Measurements from ENCODE around the gene ATP10D.
"Not testable (repeated sequence)": the region's sequence is repeated elsewhere in the genome, so short reads cannot be mapped to it uniquely, and the experiment has no call there.

ATP10D gene

GRCh38 chr4:47531241-47531953 is 46.3 kb downstream of the ATP10D start:
- peak; percentile 16 to 45 for DNase-seq (ENCODE audit: low spot score in 2 of 2)
- ATAC-seq (replicated peaks; ENCODE audit: extremely low read depth, poor library complexity, severe bottlenecking) = peak; percentile 98

DNA sequence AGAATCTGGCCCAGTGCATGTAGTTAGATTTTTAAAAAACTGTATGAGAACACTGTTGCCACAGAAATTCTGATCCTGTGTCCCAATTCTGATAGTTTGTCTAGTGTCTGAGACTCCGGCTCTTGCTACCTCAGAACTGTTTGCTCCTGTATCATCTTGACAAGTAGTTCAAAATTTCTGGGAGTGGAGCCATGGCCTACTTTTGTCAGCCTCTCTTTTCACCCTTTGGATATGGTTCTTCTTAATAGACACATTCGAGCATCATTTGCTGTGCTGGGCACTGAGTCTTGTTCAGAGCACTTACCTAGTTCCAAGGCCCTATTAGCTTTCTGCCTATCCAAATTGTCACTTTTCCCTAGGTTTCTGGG is 46.9 kb downstream of the ATP10D start:
- H3K27me3 Mint-ChIP-seq = no peaks in the 10 kb centered on the region
- DNase-seq (ENCODE audit: low spot score in 2 of 2) (no peak), ATAC-seq (replicated peaks; ENCODE audit: extremely low read depth, poor library complexity, severe bottlenecking) (no peak)
- no peaks in the 10 kb centered on the region for H3K9me3 Mint-ChIP-seq
- peaks cover 57% of the 10 kb centered on the region for H3K4me1 Mint-ChIP-seq
- H3K36me3 Mint-ChIP-seq (ENCODE audit: insufficient read depth) = peaks cover 2% of the 10 kb centered on the region
- peak overlapping the region; percentile 54 for H3K4me3 Mint-ChIP-seq
- peak overlapping the region; percentile 75 for H3K27ac Mint-ChIP-seq (ENCODE audit: low read depth)

More at GRCh38 chr4:47531241-47531953, 46.3 kb downstream of the ATP10D start:
- Mint-ChIP-seq H3K27me3 (no peaks in the 10 kb centered on the region), H3K9me3 (no peaks in the 10 kb centered on the region), H3K4me1 (peaks cover 57% of the 10 kb centered on the region), H3K36me3 (ENCODE audit: insufficient read depth) (peaks cover 2% of the 10 kb centered on the region), H3K4me3 (peak overlapping the region; percentile 54), H3K27ac (ENCODE audit: low read depth) (peak overlapping the region; percentile 75)

DNA sequence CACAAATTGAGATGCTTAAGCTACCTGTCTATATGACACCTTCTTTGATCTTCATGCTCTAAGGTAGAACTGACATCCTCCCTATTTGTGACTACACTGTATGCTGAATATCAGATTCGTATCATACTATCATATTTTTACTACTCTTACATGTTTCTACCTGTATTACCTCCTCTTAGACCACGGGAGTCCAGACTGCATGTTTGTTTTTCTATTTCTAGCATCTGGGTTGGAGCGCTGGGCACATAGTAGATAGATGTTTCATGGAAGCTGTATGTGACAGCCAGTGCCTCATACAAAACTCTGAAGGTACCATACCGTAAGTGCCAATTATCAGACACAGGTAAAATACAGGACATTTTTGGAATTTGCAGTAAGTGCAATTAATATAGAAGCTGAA is 47.6 kb downstream of the ATP10D start:
- Mint-ChIP-seq H3K36me3 (ENCODE audit: insufficient read depth) (peaks cover 2% of the 10 kb centered on the region), H3K4me3 (peak overlapping the region; percentile 54), H3K27me3 (no peaks in the 10 kb centered on the region), H3K4me1 (peaks cover 57% of the 10 kb centered on the region), H3K27ac (ENCODE audit: low read depth) (peak overlapping the region; percentile 75), H3K9me3 (no peaks in the 10 kb centered on the region)
- ATAC-seq (replicated peaks; ENCODE audit: extremely low read depth, poor library complexity, severe bottlenecking) = no peak
- no peak for DNase-seq (ENCODE audit: low spot score in 2 of 2)

- ATAC-seq (replicated peaks; ENCODE audit: extremely low read depth, poor library complexity, severe bottlenecking) = no peak
- Mint-ChIP-seq H3K27me3 (no peaks in the 10 kb centered on the region), H3K4me3 (peak overlapping the region; percentile 15), H3K4me1 (peaks cover 66% of the 10 kb centered on the region), H3K36me3 (ENCODE audit: insufficient read depth) (peaks cover 2% of the 10 kb centered on the region), H3K9me3 (no peaks in the 10 kb centered on the region), H3K27ac (ENCODE audit: low read depth) (peak overlapping the region; percentile 66)
- no peak for DNase-seq (ENCODE audit: low spot score in 2 of 2)
Observed at GRCh38 chr4:47533689-47534347, 48.7 kb downstream of the ATP10D start.

DNA sequence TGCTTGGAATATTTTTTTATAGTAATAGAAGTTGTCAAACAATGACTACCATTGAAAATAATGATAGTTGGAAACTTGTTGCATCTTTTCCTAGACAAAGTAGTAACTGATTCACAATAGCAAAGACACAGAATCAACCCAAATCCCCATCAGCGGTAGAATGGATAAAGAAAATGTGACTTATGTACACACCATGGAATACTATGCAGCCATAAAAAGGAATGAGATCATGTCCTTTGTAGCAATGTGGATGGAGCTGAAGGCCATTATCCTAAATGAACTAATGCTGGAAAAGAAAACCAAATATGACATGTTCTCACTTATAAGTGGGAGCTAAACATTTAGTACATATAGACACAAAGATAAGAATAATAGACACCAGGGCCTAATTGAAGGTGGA is 49.7 kb downstream of the ATP10D start:
- peaks cover 67% of the 10 kb centered on the region for H3K4me1 Mint-ChIP-seq

GRCh38 chr4:47535567-47536147 is 50.6 kb downstream of the ATP10D start:
- no peaks in the 10 kb centered on the region for H3K27me3 Mint-ChIP-seq

More for the DNA sequence above, 49.7 kb downstream of the ATP10D start:
- Mint-ChIP-seq H3K9me3 (no peaks in the 10 kb centered on the region), H3K4me3 (no peak overlapping the region), H3K27me3 (no peaks in the 10 kb centered on the region), H3K36me3 (ENCODE audit: insufficient read depth) (peaks cover 2% of the 10 kb centered on the region), H3K27ac (ENCODE audit: low read depth) (no peak overlapping the region)
- ATAC-seq (replicated peaks; ENCODE audit: extremely low read depth, poor library complexity, severe bottlenecking) (no peak), DNase-seq (ENCODE audit: low spot score in 2 of 2) (no peak)

DNA sequence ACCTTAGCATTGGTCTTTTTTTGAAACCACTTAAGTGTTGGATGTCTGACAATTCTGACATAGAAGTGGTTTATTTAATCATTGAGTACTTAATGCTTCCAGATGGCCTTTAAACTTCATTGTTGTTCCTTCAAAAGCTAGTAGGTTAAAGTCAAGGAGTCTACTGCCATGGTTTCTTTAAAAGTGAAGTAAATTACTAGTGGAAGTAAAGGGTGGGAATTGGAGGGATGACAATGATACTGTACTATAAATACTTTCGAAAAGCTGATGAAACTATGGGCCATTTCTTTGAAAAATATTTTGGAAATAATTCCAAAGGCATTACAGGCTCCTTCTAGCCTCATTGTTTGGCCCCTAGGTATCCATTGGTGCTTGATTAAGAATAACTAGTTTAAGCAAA is 51.9 kb downstream of the ATP10D start:
- Mint-ChIP-seq H3K27ac (ENCODE audit: low read depth) (no peak overlapping the region), H3K36me3 (ENCODE audit: insufficient read depth) (peaks cover 2% of the 10 kb centered on the region)
- no peak for ATAC-seq (replicated peaks; ENCODE audit: extremely low read depth, poor library complexity, severe bottlenecking)

More at GRCh38 chr4:47535567-47536147, 50.6 kb downstream of the ATP10D start:
- DNase-seq (ENCODE audit: low spot score in 2 of 2) (no peak), ATAC-seq (replicated peaks; ENCODE audit: extremely low read depth, poor library complexity, severe bottlenecking) (no peak)
- Mint-ChIP-seq H3K27ac (ENCODE audit: low read depth) (no peak overlapping the region), H3K36me3 (ENCODE audit: insufficient read depth) (peaks cover 2% of the 10 kb centered on the region), H3K9me3 (no peaks in the 10 kb centered on the region), H3K4me3 (no peak overlapping the region), H3K4me1 (peaks cover 59% of the 10 kb centered on the region)

DNA sequence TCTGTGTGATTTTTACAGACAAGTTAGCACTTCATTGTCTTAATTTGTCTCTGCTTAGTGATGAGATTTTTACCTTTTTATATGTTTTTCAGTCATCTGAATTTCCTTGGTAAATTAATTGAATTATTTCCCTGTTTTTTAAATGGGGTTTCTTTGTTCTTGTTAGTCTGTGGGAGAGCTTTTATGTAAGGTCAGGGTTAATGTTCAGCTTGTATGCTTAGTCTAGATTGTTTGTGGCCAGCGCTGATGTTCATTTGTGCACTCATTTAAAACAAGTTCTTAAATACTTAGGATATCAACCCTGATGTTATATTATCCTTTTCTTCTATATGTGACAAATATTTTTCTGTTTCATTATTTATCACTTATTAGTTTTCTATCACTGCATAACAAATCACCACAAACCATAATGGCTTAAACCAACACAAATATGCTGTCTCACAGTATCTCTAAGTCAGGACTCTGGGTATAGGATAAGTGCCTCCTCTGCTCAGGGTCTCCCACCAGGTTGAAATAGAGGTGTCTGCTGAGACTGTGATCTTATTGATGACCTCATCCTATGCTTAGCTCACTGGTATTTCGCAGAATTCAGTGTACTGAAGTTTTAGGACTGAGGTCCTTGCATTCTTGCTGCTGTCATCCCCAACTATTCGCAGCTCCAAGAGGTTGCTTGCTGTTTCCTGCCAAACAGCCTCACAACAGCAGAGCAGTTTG is 53.2 kb downstream of the ATP10D start:
- peaks cover 34% of the 10 kb centered on the region for H3K4me1 Mint-ChIP-seq
- no peak overlapping the region for H3K27ac Mint-ChIP-seq (ENCODE audit: low read depth)
- DNase-seq (ENCODE audit: low spot score in 2 of 2) = no peak
- H3K36me3 Mint-ChIP-seq (ENCODE audit: insufficient read depth) = peaks cover 2% of the 10 kb centered on the region
- H3K9me3 Mint-ChIP-seq = no peaks in the 10 kb centered on the region
- no peak for ATAC-seq (replicated peaks; ENCODE audit: extremely low read depth, poor library complexity, severe bottlenecking)
- H3K4me3 Mint-ChIP-seq = no peak overlapping the region
- no peaks in the 10 kb centered on the region for H3K27me3 Mint-ChIP-seq

More for the DNA sequence above, 51.9 kb downstream of the ATP10D start:
- no peaks in the 10 kb centered on the region for H3K27me3 Mint-ChIP-seq
- H3K9me3 Mint-ChIP-seq = no peaks in the 10 kb centered on the region
- DNase-seq (ENCODE audit: low spot score in 2 of 2) = no peak
- H3K4me3 Mint-ChIP-seq = no peak overlapping the region
- H3K4me1 Mint-ChIP-seq = peaks cover 46% of the 10 kb centered on the region

DNA sequence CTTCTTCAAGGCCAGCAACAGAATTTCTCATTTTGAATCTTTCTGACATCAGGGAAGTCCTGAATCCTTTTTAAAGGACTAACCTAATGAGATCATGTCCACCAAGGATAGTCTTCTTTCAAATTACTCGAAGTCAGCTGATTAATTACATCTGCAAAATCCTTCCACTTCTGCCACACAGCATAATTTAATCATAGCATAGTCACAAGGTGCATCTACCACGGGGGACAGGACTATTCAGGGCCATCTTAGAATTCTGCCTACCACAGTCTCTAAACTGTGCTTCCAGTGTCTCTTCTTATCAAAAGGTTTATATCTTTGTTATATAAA is 53.7 kb downstream of the ATP10D start:
- H3K36me3 Mint-ChIP-seq (ENCODE audit: insufficient read depth) = peaks cover 2% of the 10 kb centered on the region
- no peak overlapping the region for H3K27ac Mint-ChIP-seq (ENCODE audit: low read depth)
- peaks cover 31% of the 10 kb centered on the region for H3K4me1 Mint-ChIP-seq
- no peak overlapping the region for H3K4me3 Mint-ChIP-seq
- no peak for ATAC-seq (replicated peaks; ENCODE audit: extremely low read depth, poor library complexity, severe bottlenecking)
- DNase-seq (ENCODE audit: low spot score in 2 of 2) = no peak
- no peaks in the 10 kb centered on the region for H3K9me3 Mint-ChIP-seq
- no peaks in the 10 kb centered on the region for H3K27me3 Mint-ChIP-seq

DNA sequence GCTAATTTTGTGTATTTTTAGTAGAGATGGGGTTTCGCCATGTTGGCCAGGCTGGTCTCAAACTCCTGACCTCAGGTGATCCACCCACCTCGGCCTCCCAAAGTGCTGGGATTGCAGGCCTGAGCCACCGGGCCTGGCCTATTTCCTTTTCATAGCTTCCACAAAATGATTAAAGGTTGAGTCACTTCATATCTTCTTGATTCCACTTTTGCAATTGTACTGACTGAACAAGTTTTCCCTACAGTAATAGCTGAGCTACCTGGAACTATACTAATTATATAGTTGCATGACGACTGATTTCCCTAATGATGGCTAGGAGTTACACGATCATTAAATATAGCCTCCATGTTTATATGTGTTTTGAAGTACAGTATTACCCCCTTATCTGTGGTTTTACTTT is 57.6 kb downstream of the ATP10D start:
- ATAC-seq (replicated peaks; ENCODE audit: extremely low read depth, poor library complexity, severe bottlenecking); H3K27me3 Mint-ChIP-seq; H3K4me3 Mint-ChIP-seq; H3K27ac Mint-ChIP-seq (ENCODE audit: low read depth); DNase-seq (ENCODE audit: low spot score in 2 of 2); H3K9me3 Mint-ChIP-seq; H3K36me3 Mint-ChIP-seq (ENCODE audit: insufficient read depth): not testable (repeated sequence)
- H3K4me1 Mint-ChIP-seq = peaks cover 10% of the 10 kb centered on the region

DNA sequence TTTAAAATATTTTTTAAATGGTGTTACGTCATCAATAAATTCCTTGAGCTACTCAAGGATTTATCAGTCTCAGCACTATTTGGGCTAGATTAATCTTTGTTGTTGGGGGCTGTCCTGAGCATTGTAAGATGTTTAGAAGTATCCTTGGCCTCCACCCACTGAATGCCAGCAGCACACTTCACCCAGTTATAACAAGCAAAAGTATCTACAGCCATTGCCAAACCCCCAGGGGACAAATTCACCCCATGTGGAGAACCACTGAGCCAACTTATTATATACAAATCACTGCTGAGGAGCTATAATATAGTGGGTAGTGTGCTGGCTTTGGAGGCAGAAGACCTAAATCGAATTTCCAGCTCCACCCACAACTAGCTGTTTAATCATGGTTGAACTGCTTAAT is 58.3 kb downstream of the ATP10D start:
- no peak overlapping the region for H3K4me3 Mint-ChIP-seq
- H3K27me3 Mint-ChIP-seq = no peaks in the 10 kb centered on the region
- no peaks in the 10 kb centered on the region for H3K9me3 Mint-ChIP-seq
- H3K27ac Mint-ChIP-seq (ENCODE audit: low read depth) = no peak overlapping the region
- DNase-seq (ENCODE audit: low spot score in 2 of 2) = no peak
- peaks cover 2% of the 10 kb centered on the region for H3K36me3 Mint-ChIP-seq (ENCODE audit: insufficient read depth)
- no peak for ATAC-seq (replicated peaks; ENCODE audit: extremely low read depth, poor library complexity, severe bottlenecking)
- H3K4me1 Mint-ChIP-seq = peaks cover 6% of the 10 kb centered on the region

- H3K4me3 Mint-ChIP-seq; H3K9me3 Mint-ChIP-seq; H3K36me3 Mint-ChIP-seq (ENCODE audit: insufficient read depth); H3K27ac Mint-ChIP-seq (ENCODE audit: low read depth); ATAC-seq (replicated peaks; ENCODE audit: extremely low read depth, poor library complexity, severe bottlenecking); DNase-seq (ENCODE audit: low spot score in 2 of 2); H3K4me1 Mint-ChIP-seq; H3K27me3 Mint-ChIP-seq: not testable (repeated sequence)
Observed at GRCh38 chr4:47550357-47550756, 65.3 kb downstream of the ATP10D start.

All from central memory CD8-positive, alpha-beta T cell (primary cell).